TTC549 (cell line): ENCODE results near the gene ST6GAL1.
"Not testable (repeated sequence)": the region's sequence is repeated elsewhere in the genome, so short reads cannot be mapped to it uniquely, and the experiment has no call there.

Source experiments
- FAIRE-seq: peaks from 2 replicates; lab custom pipeline; 2012; peaks lifted over from hg19 to GRCh38; lab: Jason Lieb, UNC

Gene ST6GAL1

DNA sequence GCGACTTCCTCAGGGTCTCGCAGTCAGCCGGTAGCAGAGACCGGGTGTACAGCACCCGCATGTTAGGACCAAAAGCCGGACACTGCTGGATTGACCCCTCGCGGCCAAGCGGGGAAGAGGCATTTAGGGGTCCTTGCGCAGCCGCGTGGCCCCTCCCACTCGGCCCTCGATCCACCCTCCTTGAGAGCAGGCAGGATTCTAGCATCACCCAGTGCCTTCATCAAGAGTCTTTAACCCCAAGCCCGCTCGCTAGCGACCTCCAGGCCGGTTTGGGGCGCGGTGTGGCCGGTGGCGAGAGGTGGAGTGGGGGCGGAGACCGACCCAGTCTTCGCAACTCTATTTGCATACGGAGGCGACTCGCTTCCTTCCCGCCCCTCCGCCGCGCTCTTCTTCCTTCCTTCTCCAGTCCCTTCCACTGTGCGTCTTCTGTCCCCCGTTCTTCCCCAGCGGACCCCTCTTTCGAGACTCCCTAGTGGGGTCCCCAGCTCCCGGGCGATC is at the start of gene ST6GAL1:
ST6GAL1 (plus strand) TSS at position 384 of the 498 bp plus-strand sequence. CDS start 112,178 bp downstream, outside the sequence.
- no peak for FAIRE-seq

GRCh38 chr3:186882150-186882524 is 48.2 kb upstream of the ST6GAL1 start:
- no peak for FAIRE-seq

GRCh38 chr3:186882881-186883685 is 47.2 kb upstream of the ST6GAL1 start:
- no peak for FAIRE-seq

GRCh38 chr3:186883686-186884058 is 46.7 kb upstream of the ST6GAL1 start:
- no peak for FAIRE-seq

GRCh38 chr3:186884868-186885267 is 45.5 kb upstream of the ST6GAL1 start:
- FAIRE-seq, result not testable (repeated sequence)

GRCh38 chr3:186886202-186886981 is 43.9 kb upstream of the ST6GAL1 start:
- no peak for FAIRE-seq

- not testable (repeated sequence) for FAIRE-seq
Measured at GRCh38 chr3:186887507-186887938, 42.8 kb upstream of the ST6GAL1 start.

DNA sequence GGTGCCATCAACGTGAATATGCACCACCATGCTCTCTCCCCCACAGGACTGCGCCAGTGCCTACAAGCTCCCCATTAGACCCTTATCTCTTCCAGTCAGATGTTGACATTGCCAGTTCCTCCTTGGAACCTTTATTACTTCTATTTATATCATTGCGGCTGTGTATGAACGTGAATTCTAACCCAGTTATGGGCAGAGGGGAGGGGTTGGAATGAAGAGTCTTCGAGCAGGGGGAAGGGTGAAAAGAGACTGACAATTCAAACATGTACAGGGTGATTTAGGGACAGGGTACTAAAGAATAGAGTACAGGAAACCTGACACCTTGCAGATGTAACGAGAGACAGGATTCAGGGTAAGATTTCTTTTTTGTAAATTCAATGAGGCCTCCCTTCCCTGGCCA is 41.8 kb upstream of the ST6GAL1 start:
- no peak for FAIRE-seq

- not testable (repeated sequence) for FAIRE-seq
Measured at GRCh38 chr3:186889698-186890097, 40.6 kb upstream of the ST6GAL1 start.

DNA sequence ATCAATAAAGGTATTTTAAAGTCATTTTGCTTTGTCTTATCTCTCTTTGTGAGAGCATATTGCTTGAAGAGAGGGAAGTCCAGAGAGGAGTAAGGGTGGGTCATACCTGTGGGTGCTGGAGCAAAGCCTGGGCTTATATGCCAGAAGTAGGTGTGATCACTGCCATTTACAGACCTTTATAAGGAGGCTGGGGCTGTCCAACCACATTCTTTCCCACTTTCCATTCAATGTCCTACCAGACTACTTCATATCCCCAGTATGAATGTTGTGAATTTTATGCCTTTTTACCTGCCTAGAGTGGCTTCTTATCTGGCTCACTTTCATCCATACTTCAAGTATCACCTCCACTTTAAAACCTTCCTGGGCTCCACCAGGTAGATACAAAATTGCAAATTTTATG is 39.4 kb upstream of the ST6GAL1 start:
- FAIRE-seq, result no peak

DNA sequence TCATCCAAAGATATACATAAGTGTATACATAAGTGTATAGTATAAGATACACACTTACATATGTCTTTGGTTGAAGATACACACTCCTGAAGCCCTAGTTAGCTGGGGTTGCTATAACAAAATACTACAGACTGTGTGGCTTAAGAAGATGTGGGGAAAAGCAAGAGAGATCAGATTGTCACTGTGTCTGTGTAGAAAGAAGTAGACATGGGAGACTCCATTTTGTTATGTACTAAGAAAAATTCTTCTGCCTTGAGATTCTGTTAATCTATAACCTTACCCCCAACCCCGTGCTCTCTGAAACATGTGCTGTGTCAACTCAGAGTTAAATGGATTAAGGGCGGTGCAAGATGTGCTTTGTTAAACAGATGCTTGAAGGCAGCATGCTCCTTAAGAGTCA is 37.3 kb upstream of the ST6GAL1 start:
- FAIRE-seq, result not testable (repeated sequence)

DNA sequence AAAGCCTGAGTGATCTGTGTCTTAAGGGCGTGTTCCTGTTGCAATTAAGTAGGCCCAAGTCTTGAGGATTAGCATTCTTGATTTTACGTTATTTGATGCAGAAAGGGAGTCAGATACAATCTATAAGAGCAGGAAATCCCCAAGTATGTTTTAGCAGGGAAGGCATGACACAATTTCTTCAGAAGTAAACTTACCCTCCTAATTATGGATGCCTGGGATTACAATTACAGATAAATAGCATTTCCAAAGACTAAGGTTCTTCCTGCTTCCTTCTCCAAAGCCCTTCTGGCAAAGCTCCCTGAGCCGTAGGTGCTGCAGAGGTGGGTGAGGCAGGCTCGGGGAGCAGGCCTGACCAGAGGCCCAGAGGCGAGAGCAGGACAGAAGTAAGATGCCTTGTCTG is 34.9 kb upstream of the ST6GAL1 start:
- no peak for FAIRE-seq

DNA sequence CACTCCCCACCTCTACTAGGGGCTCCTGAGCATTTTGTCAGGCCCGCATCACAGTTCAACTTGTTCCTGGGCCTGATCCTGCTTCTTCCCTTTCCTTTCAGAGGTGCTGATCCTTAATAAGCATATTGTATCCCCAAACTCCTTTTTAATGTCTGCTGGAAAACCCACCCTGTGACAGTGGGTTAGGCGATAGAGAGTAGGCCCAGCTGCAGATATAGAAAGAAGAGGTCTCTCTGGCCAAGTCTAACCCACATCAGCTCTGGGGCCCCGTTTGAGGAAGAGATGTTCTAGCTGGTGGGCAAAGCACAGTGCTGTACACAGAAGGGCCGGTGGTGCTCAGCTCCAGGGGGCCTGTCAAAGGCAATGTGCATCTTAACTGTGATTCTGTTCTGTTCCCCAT is 34.3 kb upstream of the ST6GAL1 start:
- no peak for FAIRE-seq

GRCh38 chr3:186896875-186897274 is 33.5 kb upstream of the ST6GAL1 start:
- no peak for FAIRE-seq

GRCh38 chr3:186901135-186901734 is 29.1 kb upstream of the ST6GAL1 start:
- FAIRE-seq, result no peak

DNA sequence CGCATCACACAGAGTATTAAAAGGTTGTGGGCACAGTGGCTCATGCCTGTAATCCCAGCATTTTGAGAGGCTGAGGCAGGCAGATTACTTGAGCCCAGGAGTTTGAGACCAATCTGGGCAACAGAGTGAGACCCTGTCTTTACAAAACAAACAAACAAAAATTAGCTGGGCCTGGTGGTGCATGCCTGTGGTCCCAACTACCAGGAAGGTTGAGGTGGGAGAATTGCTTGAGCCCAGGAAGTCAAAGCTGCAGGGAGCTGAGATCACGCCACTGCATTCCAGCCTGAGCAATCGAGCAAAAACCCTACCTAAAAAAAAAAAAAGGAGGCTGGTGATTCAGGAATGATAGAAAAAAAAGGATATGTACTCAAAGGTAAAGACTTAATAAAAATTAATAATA is 28.2 kb upstream of the ST6GAL1 start:
- FAIRE-seq, result no peak

GRCh38 chr3:186902713-186903112 is 27.6 kb upstream of the ST6GAL1 start:
- no peak for FAIRE-seq

GRCh38 chr3:186903676-186904075 is 26.6 kb upstream of the ST6GAL1 start:
- not testable (repeated sequence) for FAIRE-seq

- FAIRE-seq, result not testable (repeated sequence)
Measured at GRCh38 chr3:186907075-186907474, 23.3 kb upstream of the ST6GAL1 start.

DNA sequence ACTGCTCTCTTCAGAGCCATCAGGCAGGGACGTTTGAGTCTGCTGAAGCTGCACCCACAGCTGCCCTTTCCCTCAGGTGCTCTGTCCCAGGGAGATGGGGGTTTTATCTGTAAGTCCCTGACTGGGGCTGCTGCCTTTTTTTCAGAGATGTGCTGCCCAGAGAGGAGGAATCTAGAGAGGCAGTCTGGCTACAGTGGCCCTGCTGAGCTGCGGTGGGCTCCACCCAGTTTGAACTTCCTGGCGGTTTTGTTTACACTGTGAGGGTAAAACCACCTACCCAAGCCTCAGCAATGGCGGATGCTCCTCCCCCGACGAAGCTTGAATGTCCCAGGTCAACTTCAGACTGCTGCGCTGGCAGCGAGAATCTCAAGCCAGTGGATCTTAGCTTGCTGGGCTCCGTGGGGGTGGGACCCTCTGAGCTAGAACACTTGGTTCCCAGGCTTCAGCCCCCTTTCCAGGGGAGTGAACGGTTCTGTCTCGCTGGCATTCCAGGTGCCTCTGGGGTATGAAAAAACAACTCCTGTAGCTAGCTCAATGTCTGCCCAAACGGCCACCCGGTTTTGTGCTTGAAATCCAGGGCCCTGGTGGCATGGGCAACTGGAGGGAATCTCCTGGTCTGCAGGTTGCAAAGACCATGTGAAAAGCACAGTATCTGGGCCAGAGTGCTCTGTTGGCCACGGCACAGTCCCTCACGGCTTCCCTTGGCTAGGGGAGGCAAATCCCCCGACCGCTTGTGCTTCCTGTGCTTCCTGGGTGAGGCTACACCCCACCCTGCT is 21.1 kb upstream of the ST6GAL1 start:
- FAIRE-seq, result no peak

DNA sequence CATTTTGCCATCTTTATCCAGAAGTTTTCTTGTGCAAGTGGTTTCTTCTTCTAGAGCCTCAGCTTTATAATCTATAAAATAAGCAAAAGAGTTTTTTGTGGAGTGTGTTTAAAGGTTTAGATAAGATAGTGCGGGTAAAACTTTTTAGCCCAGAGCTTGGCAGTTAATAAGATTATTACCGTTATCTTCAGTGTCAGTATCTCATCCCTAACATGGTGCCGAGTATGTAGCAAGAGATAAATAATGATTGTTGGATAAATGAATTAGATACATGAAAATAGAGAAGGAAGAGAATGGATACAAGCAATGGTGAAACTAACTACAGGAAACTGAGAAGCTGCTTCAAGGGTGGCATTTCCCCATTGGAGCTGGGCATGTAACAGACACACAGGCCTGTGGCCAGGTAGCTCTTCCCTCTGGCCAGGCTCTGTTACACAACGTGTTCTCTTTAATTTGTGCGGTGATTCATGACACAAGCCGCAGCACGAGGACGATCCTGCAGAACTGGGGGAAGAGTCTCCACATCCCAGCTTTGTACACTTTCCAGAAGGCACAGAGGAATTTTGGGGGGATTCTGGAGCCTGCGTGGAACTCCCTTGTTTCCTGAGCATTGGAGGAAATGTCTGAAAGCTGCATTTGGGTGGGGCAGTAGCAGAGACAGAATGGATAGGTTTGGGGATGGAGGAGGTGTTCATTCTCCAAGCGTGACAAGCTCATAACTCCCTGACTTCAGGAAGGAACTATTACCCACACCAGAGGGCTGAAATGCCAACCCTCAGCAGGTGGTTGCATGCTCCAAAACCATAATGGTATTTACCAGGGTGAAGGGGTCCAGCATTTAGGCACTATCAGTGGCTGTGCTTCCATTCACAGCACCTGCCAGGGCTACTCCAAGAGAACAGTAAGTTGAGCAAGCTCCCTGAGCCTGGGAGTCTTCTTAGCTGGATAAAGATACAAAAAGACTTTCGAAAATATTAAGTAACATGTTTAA is 14.2 kb upstream of the ST6GAL1 start:
- no peak for FAIRE-seq
